ENCODE results near the gene LIPE. TPM values are rescaled to one million over a fixed set of nuclear protein-coding genes. Genes with fewer than 3 reads are reported as not detected.

Gene LIPE
- total and polyA plus RNA-seq, 4 donors = 6.7 to 34.2 (median 20.1) TPM

DNA sequence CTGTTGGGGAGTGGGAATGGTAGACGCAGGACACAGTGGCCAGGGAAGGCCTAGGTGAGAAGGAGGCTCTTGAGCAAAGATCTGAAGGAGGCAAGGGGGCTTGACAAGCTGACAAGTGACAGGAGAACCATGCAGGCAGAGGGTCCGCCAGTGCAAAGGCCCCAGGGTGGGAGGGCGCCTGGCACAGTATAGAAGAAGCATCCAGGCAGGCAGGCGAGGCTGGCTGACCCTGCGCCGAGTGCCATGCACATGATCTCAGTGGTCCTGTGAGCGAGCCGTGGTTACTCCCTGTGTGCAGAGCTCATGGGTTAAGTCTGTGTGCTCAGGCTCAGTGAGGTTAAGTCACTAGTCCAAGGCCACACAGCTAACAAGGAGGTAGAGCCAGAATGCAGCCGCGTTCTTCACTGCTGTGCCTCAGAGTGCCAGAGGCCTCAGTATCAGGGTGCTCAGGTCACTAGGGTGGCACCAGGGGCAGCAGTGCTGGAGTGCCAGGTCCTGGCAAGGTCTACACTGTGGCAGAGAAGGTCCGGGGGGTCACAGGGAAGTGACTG, 52.3 kb downstream of the LIPE start:
- Histone ChIP-seq H3K27ac (ENCODE audit: low read depth, low read length) (no peak overlapping the region), H3K4me3 (ENCODE audit: low read depth, low read length) (no peak overlapping the region), H3K4me1 (ENCODE audit: control insufficient read depth, insufficient read depth, low read length) (peaks cover 4% of the 10 kb centered on the region), H3K27me3 (ENCODE audit: control insufficient read depth, insufficient read depth, low read length) (no peaks in the 10 kb centered on the region), H3K9me3 (ENCODE audit: control insufficient read depth, insufficient read depth, low read length) (no peaks in the 10 kb centered on the region), H3K36me3 (ENCODE audit: control insufficient read depth, insufficient read depth, low read length) (peaks cover 69% of the 10 kb centered on the region)
- no peak for DNase-seq (ENCODE audit: low read depth in 4 of 6, low spot score in 6 of 6)
- 97% methylated on average over 11 of the region's 11 CpGs for whole genome bisulfite sequencing (ENCODE audit: insufficient coverage)

GRCh38 chr19:42370626-42371175, 56.5 kb downstream of the LIPE start:
- 84% methylated on average over 4 of the region's 12 CpGs for WGBS (ENCODE audit: insufficient coverage)

DNA sequence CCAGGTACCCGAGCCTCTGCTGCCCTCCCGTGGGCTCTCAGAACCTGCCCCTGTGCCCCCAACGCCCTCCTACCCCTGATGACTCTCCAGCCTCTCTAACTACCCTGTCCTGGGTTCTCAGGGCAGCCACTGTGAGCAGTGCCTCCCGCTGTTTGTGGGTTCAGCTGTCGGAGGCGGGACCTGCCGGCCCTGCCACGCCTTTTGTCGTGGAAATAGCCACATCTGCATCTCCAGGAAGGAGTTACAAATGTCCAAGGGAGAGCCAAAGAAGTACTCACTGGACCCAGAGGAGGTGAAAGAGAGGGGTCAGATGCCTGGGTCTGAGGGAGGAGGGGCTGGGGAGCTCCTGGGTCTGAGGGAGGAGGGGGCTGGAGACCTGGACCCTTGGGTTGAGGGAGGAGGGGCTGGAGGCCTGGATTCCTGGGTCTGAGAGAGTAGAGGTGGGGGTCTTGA, 57.1 kb downstream of the LIPE start:
- no peak overlapping the region for H3K4me3 ChIP-seq (ENCODE audit: low read depth, low read length)
- H3K27ac ChIP-seq (ENCODE audit: low read depth, low read length) = no peak overlapping the region
- H3K27me3 ChIP-seq (ENCODE audit: control insufficient read depth, insufficient read depth, low read length) = no peaks in the 10 kb centered on the region
- peaks cover 3% of the 10 kb centered on the region for H3K4me1 ChIP-seq (ENCODE audit: control insufficient read depth, insufficient read depth, low read length)
- peaks cover 83% of the 10 kb centered on the region for H3K36me3 ChIP-seq (ENCODE audit: control insufficient read depth, insufficient read depth, low read length)
- WGBS (ENCODE audit: insufficient coverage) = 32% methylated on average over 9 of the region's 9 CpGs
- H3K9me3 ChIP-seq (ENCODE audit: control insufficient read depth, insufficient read depth, low read length) = no peaks in the 10 kb centered on the region
- no peak for DNase-seq (ENCODE audit: low read depth in 4 of 6, low spot score in 6 of 6)

More at GRCh38 chr19:42370626-42371175, 56.5 kb downstream of the LIPE start:
- Histone ChIP-seq H3K36me3 (ENCODE audit: control insufficient read depth, insufficient read depth, low read length) (peaks cover 87% of the 10 kb centered on the region), H3K9me3 (ENCODE audit: control insufficient read depth, insufficient read depth, low read length) (no peaks in the 10 kb centered on the region), H3K27ac (ENCODE audit: low read depth, low read length) (no peak overlapping the region), H3K4me1 (ENCODE audit: control insufficient read depth, insufficient read depth, low read length) (no peaks in the 10 kb centered on the region), H3K4me3 (ENCODE audit: low read depth, low read length) (no peak overlapping the region), H3K27me3 (ENCODE audit: control insufficient read depth, insufficient read depth, low read length) (no peaks in the 10 kb centered on the region)
- peak in 2 of 6 donors; percentile 35 to 66 for DNase-seq (ENCODE audit: low read depth in 4 of 6, low spot score in 6 of 6)

DNA sequence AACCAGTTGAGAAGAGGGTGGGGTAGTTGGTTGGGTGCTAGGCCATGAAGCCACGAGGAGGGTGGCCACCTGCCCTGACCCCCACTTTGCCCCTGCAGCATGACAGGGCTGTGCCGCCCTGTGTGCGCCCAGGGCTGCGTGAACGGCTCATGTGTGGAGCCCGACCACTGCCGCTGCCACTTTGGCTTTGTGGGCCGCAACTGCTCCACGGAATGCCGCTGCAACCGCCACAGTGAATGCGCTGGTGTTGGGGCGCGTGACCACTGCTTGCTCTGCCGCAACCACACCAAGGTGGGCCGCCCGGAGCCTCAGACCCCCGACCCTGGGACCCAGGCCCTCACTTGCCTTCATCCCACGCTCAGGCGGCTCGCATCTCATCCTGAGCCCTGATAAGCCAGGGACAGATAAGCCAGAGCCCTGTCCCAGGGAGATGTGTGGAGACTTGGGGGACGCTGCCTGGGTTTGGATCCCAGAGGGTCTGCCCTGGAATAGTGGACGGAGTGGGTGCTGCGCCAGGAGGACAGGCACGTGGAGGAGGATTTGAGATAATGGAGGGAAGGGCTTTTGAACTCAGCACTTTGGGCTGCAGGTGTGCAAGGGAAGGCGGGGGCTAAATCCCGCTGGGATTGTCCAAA, 57.6 kb downstream of the LIPE start:
- H3K4me3 ChIP-seq (ENCODE audit: low read depth, low read length) = no peak overlapping the region
- peaks cover 7% of the 10 kb centered on the region for H3K4me1 ChIP-seq (ENCODE audit: control insufficient read depth, insufficient read depth, low read length)
- H3K27ac ChIP-seq (ENCODE audit: low read depth, low read length) = no peak overlapping the region
- 89% methylated on average over 27 of the region's 27 CpGs for WGBS (ENCODE audit: insufficient coverage)
- H3K9me3 ChIP-seq (ENCODE audit: control insufficient read depth, insufficient read depth, low read length) = no peaks in the 10 kb centered on the region
- DNase-seq (ENCODE audit: low read depth in 4 of 6, low spot score in 6 of 6) = no peak
- peaks cover 82% of the 10 kb centered on the region for H3K36me3 ChIP-seq (ENCODE audit: control insufficient read depth, insufficient read depth, low read length)
- H3K27me3 ChIP-seq (ENCODE audit: control insufficient read depth, insufficient read depth, low read length) = no peaks in the 10 kb centered on the region

DNA sequence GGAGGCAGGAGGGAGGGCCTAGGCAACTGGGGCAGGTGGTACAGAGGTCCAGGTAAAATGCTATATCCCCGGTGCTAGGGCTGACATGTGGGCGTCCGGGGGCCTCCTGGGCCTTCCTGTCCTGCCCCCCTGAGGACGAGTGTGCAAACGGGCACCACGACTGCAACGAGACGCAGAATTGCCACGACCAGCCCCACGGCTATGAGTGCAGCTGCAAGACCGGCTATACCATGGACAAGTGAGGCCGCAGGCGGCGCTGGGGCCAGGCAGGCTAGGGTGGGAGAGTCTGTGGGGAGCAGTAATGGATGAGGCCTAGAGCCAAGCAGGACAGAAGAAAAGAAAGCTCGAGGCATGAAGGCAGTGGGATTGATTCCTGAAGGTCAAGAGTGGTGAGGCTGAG, 58.4 kb downstream of the LIPE start:
- Histone ChIP-seq H3K9me3 (ENCODE audit: control insufficient read depth, insufficient read depth, low read length) (no peaks in the 10 kb centered on the region), H3K4me3 (ENCODE audit: low read depth, low read length) (no peak overlapping the region), H3K36me3 (ENCODE audit: control insufficient read depth, insufficient read depth, low read length) (peaks cover 82% of the 10 kb centered on the region), H3K4me1 (ENCODE audit: control insufficient read depth, insufficient read depth, low read length) (peaks cover 7% of the 10 kb centered on the region), H3K27ac (ENCODE audit: low read depth, low read length) (no peak overlapping the region), H3K27me3 (ENCODE audit: control insufficient read depth, insufficient read depth, low read length) (no peaks in the 10 kb centered on the region)
- 95% methylated on average over 14 of the region's 15 CpGs for WGBS (ENCODE audit: insufficient coverage)
- no peak for DNase-seq (ENCODE audit: low read depth in 4 of 6, low spot score in 6 of 6)

DNA sequence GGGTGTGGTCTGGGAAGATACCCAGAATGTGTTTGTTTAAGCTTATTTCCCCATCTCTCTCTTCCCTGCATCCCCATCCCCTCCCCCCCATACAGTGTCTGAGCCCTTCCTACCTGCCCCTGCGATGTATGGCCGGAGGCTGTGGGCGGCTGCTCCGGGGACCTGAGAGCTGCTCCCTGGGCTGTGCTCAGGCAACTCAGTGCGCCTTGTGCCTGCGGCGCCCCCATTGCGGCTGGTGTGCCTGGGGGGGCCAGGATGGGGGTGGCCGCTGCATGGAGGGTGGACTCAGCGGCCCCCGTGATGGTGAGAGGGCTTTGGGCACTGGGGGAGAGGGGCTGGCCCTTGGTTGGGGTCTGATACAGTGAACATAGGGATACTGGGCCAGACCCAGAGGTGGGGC, 58.8 kb downstream of the LIPE start:
- no peak overlapping the region for H3K4me3 ChIP-seq (ENCODE audit: low read depth, low read length)
- no peak overlapping the region for H3K27ac ChIP-seq (ENCODE audit: low read depth, low read length)
- no peak for DNase-seq (ENCODE audit: low read depth in 4 of 6, low spot score in 6 of 6)
- no peaks in the 10 kb centered on the region for H3K9me3 ChIP-seq (ENCODE audit: control insufficient read depth, insufficient read depth, low read length)
- H3K36me3 ChIP-seq (ENCODE audit: control insufficient read depth, insufficient read depth, low read length) = peaks cover 81% of the 10 kb centered on the region
- WGBS (ENCODE audit: insufficient coverage) = 95% methylated on average over 8 of the region's 11 CpGs
- peaks cover 7% of the 10 kb centered on the region for H3K4me1 ChIP-seq (ENCODE audit: control insufficient read depth, insufficient read depth, low read length)
- no peaks in the 10 kb centered on the region for H3K27me3 ChIP-seq (ENCODE audit: control insufficient read depth, insufficient read depth, low read length)

DNA sequence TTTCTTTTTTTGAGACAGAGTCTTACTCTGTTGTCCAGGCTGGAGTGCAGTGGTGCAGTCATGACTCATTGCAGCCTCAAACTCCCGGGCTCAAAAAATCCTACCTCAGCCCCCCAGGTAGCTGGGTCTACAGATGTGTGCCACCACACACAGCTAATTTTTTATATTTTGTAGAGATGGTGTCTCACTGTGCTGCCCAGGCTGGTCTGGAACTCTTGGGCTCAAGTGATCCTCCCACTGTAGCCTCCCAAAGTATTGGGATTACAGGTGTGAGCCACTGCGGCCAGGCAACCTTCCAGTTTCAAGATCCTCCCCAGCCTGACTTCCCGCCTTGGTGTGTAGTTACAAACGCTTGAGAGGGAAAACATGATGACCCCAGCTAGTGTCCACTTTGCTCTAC, 59.3 kb downstream of the LIPE start:
- Histone ChIP-seq H3K27ac (ENCODE audit: low read depth, low read length) (no peak overlapping the region), H3K9me3 (ENCODE audit: control insufficient read depth, insufficient read depth, low read length) (no peaks in the 10 kb centered on the region), H3K36me3 (ENCODE audit: control insufficient read depth, insufficient read depth, low read length) (peaks cover 81% of the 10 kb centered on the region), H3K27me3 (ENCODE audit: control insufficient read depth, insufficient read depth, low read length) (no peaks in the 10 kb centered on the region), H3K4me1 (ENCODE audit: control insufficient read depth, insufficient read depth, low read length) (peaks cover 7% of the 10 kb centered on the region), H3K4me3 (ENCODE audit: low read depth, low read length) (no peak overlapping the region)
- WGBS (ENCODE audit: insufficient coverage) = 100% methylated on average over 2 of the region's 4 CpGs
- no peak for DNase-seq (ENCODE audit: low read depth in 4 of 6, low spot score in 6 of 6)

DNA sequence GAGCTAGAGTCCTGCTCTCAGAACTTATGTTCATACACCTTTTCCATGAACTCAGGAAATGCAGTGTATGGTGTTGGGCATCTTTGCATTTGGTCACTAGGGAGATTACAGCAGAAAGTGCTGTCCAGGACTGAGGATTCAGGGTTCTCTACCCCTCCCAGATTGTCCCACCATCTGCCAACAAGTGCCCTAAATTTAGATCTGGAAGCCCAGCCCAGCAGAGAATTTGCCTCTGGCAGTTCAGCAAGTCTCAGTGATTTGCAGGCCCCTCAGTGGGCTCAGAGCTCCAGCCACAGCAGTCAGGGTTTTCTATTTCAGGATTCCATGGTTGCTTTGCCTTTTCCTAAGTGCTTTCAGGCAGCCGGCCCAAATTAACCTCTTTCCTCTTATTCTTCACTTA, 60.5 kb downstream of the LIPE start:
- Histone ChIP-seq H3K27ac (ENCODE audit: low read depth, low read length) (no peak overlapping the region), H3K27me3 (ENCODE audit: control insufficient read depth, insufficient read depth, low read length) (no peaks in the 10 kb centered on the region), H3K36me3 (ENCODE audit: control insufficient read depth, insufficient read depth, low read length) (peaks cover 86% of the 10 kb centered on the region), H3K4me3 (ENCODE audit: low read depth, low read length) (no peak overlapping the region), H3K4me1 (ENCODE audit: control insufficient read depth, insufficient read depth, low read length) (peaks cover 7% of the 10 kb centered on the region), H3K9me3 (ENCODE audit: control insufficient read depth, insufficient read depth, low read length) (no peaks in the 10 kb centered on the region)
- WGBS (ENCODE audit: insufficient coverage) = 40% methylated on average over 1 of the region's 1 CpG
- peak in 1 of 6 donors; percentile 66 for DNase-seq (ENCODE audit: low read depth in 4 of 6, low spot score in 6 of 6)

DNA sequence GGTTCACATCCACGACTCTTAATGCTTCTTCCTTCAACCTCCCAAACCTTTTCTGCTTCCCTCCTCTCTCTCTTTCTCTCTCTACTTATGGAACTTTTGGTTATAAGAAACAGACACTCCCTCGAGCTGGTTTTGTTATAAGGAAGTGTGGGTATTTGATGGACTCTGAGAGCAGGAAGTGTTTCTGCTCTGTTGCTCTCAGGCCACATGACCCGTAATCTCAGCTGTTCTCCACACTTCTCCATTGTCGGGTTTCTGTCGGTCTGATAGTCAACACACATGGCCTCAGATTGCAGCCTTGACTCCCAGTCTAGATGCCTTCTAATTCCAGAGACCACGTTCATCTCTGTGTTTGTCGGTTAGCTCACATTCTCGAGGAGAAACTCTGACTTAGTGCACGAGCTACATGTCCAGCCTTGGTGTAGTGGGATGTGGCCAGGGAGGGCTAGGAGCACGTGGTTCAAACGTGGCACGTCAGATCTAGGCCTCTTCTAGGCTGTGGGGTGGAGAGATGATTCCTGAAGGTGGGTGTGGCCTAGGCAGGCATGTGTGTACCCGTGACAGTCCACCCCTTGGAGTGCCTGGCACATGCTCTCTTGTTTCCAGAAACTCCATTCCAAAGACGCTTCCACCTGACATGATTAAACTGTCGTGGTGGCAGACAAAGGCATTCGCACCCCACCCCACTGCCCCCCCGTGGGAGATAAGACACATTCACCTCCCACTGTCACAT, 63.4 kb downstream of the LIPE start:
- no peaks in the 10 kb centered on the region for H3K9me3 ChIP-seq (ENCODE audit: control insufficient read depth, insufficient read depth, low read length)
- no peaks in the 10 kb centered on the region for H3K27me3 ChIP-seq (ENCODE audit: control insufficient read depth, insufficient read depth, low read length)
- no peak overlapping the region for H3K27ac ChIP-seq (ENCODE audit: low read depth, low read length)
- H3K36me3 ChIP-seq (ENCODE audit: control insufficient read depth, insufficient read depth, low read length) = peaks cover 85% of the 10 kb centered on the region
- peaks cover 7% of the 10 kb centered on the region for H3K4me1 ChIP-seq (ENCODE audit: control insufficient read depth, insufficient read depth, low read length)
- WGBS (ENCODE audit: insufficient coverage) = 85% methylated on average over 15 of the region's 17 CpGs
- no peak for DNase-seq (ENCODE audit: low read depth in 4 of 6, low spot score in 6 of 6)
- H3K4me3 ChIP-seq (ENCODE audit: low read depth, low read length) = no peak overlapping the region
